OCI-LY1 (cell line): ENCODE results near the gene ARMH4.

Source experiments
- EZH2 ChIP-seq: fragments of 200-600 bp; sonication (generic), shearing (Covaris generic); IDR thresholded peaks from 2 replicates; pipeline ENCODE4 v1.8.0; 2017; ENCODE audit warnings: borderline replicate concordance, mixed run types, mild to moderate bottlenecking, antibody characterized with exemption, low read length, moderate library complexity, mixed read lengths
- TF ChIP-seq, protein P1 (sequence below): fragments of 200-600 bp; sonication (generic), shearing (Covaris generic); IDR thresholded peaks from 2 replicates; pipeline ENCODE4 v1.5.1; 2017; ENCODE audit warnings: mild to moderate bottlenecking, antibody characterized with exemption, low read length, moderate library complexity, mixed read lengths

DNA sequence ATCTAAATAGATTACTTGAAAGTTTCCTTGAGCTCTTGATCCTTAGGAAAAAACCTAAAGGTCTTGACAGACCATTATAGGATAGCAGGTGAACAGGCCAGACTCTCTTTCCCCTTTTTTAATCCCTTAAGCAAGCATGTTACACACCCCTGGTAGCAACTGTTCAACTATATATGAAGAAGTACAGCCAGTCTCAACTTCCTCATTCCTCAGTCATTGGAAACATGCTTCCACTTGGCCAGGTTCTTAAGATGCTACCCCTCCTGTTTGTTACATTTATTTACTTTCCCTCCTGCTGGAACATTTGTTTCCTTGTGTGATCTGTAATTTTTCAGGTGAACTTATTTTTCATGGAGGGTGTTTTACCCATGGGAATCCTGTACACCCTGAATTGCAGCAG, 124.1 kb downstream of the ARMH4 start:
- TF ChIP-seq, protein P1, sequence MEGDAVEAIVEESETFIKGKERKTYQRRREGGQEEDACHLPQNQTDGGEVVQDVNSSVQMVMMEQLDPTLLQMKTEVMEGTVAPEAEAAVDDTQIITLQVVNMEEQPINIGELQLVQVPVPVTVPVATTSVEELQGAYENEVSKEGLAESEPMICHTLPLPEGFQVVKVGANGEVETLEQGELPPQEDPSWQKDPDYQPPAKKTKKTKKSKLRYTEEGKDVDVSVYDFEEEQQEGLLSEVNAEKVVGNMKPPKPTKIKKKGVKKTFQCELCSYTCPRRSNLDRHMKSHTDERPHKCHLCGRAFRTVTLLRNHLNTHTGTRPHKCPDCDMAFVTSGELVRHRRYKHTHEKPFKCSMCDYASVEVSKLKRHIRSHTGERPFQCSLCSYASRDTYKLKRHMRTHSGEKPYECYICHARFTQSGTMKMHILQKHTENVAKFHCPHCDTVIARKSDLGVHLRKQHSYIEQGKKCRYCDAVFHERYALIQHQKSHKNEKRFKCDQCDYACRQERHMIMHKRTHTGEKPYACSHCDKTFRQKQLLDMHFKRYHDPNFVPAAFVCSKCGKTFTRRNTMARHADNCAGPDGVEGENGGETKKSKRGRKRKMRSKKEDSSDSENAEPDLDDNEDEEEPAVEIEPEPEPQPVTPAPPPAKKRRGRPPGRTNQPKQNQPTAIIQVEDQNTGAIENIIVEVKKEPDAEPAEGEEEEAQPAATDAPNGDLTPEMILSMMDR = no peak
- TF ChIP-seq EZH2 = no peak
